GM06990 (cell line): ENCODE results near the gene NADK.

Experiments
- DNase-seq: peaks from one replicate; pipeline ENCODE4 v3.0.0-alpha.2; 2011; ENCODE audit not compliant: insufficient read length; ENCODE audit errors: extremely low read depth
- H3K27me3 ChIP-seq: replicated peaks from 2 replicates; pipeline ENCODE4 v1.6.0; 2011; ENCODE audit warnings: low read length; ENCODE audit not compliant: control insufficient read depth, insufficient read depth
- H3K36me3 ChIP-seq: 2 replicates; pipeline ENCODE4 v1.5.1; 2011; ENCODE audit warnings: low read length; ENCODE audit not compliant: control insufficient read depth, insufficient read depth
- H3K4me3 ChIP-seq: replicated peaks from 2 replicates; pipeline ENCODE4 v1.5.1; 2011; ENCODE audit warnings: low read depth, mild to moderate bottlenecking, control low read depth, low read length
- TF ChIP-seq, protein P1 (sequence below): IDR thresholded peaks from 2 replicates; pipeline ENCODE4 v1.5.1; 2011; ENCODE audit warnings: low read length, control low read depth, mild to moderate bottlenecking, inconsistent platforms; ENCODE audit not compliant: insufficient read depth, poor library complexity, severe bottlenecking

Gene NADK, protein sequence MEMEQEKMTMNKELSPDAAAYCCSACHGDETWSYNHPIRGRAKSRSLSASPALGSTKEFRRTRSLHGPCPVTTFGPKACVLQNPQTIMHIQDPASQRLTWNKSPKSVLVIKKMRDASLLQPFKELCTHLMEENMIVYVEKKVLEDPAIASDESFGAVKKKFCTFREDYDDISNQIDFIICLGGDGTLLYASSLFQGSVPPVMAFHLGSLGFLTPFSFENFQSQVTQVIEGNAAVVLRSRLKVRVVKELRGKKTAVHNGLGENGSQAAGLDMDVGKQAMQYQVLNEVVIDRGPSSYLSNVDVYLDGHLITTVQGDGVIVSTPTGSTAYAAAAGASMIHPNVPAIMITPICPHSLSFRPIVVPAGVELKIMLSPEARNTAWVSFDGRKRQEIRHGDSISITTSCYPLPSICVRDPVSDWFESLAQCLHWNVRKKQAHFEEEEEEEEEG

DNA sequence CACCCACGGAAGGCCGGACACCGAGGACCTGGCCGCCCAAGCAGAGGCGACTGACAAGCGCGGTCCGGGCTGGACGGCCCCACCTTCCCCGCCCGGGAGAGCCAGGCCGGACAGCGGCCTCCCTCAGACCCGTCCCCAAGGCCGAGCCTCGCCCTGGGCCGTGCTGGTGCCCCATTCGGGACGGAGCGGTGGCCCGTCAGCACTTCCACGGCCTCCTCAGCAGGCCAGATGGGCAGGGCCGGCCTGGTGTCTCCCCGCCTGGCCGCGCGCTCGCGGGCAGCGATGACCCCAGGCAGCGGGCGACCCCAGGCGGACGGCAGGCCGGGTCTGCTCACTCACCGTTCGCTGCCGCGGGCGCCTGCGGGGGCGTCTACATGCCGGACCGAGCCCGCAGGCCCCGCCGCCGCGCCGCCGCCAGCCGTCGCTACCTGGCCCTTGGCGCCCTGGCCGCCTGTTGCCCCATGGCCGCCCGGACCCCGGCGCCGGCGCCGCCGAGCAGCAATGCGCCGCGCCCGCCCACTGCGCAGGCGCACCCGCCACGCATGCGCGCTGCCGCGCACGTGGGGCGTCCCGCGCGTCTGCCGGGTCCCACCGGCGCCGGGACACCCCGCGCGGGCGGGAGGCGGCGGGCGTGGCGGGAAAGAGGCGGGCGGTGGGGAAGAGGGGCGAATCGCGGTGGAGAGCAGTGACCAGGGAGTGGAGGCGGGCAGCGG lies at the start of gene NADK:
TSS of gene NADK (minus strand) at position 521 of the 713 bp plus-strand sequence. CDS start 13,064 bp downstream, outside the sequence.
- TF ChIP-seq, protein P1, sequence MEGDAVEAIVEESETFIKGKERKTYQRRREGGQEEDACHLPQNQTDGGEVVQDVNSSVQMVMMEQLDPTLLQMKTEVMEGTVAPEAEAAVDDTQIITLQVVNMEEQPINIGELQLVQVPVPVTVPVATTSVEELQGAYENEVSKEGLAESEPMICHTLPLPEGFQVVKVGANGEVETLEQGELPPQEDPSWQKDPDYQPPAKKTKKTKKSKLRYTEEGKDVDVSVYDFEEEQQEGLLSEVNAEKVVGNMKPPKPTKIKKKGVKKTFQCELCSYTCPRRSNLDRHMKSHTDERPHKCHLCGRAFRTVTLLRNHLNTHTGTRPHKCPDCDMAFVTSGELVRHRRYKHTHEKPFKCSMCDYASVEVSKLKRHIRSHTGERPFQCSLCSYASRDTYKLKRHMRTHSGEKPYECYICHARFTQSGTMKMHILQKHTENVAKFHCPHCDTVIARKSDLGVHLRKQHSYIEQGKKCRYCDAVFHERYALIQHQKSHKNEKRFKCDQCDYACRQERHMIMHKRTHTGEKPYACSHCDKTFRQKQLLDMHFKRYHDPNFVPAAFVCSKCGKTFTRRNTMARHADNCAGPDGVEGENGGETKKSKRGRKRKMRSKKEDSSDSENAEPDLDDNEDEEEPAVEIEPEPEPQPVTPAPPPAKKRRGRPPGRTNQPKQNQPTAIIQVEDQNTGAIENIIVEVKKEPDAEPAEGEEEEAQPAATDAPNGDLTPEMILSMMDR: no peak
- DNase-seq: peak; percentile 88
- peak within 1 kb of the TSS; percentile 92 for H3K4me3 ChIP-seq
- H3K27me3 ChIP-seq: no peaks in the 10 kb centered on the region
- no peaks in the 10 kb centered on the region; the same call in 1 of the 2 replicates for H3K36me3 ChIP-seq

DNA sequence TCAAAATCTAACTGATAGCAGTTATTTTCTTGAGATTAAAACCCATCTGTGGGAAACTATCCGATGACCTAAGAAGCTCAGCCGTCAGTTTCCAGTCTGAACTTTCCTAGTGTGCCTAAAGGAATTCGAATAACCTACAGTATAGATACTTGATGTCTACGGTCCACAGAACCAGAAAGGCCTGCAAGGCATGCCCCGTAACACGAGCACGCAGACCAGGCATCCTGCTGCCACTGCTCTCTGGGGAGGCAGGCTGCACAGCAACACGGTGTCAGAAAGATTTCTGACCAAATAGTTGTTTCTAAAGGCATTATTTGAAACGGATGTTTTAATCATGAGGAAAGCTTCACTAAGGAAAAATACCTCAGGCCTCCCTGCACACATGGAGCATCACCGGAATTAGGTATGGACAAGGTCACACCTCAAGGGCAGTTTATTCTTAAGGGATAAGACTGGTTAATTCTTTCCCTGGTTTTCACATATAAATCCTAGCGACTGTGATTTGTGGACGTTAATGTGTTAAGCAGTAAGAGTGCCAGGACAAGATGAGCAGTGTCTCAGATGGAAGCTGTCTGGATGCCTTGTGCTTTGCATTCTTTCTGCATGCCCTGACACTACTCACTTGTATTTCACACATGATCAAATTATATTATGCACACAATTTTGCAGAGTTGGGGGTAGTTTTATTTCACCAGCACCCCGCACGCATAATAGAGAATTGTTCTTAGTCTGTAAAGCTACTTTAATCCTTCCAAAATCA lies 49.0 kb upstream of the NADK start:
- Histone ChIP-seq H3K27me3 (no peaks in the 10 kb centered on the region), H3K4me3 (no peak overlapping the region), H3K36me3 (peaks cover 15% of the 10 kb centered on the region)
- TF ChIP-seq, protein P1: no peak
- no peak for DNase-seq

DNA sequence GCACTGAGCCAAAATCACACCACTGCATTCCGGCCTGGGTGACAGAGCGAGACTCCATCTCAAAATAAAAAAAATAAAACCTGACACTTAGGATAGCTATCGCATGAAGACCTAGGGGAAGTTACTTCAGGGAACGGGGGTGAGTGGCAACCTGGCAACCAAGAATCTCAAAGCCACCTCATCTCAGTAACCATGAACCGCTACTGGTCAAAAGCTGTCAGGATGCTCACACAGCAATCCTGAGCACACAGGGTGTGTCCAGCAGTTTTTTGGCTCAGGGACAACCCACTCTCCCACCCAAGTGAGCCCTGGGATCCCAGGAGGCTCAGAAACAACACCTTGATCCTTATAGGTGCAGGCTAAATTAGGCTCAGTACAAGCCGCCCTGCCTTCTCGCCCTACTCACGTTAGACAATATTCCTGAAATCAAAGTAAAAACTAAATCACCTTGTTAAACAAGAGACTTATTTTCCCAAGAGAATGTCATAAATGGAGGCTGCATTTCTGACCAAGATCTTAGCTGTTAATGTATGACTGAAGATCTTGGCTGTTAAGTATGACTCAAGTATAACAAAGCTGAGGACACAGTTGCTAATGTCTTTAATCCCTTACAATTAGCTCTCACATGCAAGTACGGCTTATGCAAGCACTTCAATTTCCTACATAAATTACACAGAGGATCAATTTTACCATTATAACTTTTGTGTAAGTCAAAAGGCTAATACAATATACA lies 48.3 kb upstream of the NADK start:
- TF ChIP-seq, protein P1: no peak
- DNase-seq: no peak

DNA sequence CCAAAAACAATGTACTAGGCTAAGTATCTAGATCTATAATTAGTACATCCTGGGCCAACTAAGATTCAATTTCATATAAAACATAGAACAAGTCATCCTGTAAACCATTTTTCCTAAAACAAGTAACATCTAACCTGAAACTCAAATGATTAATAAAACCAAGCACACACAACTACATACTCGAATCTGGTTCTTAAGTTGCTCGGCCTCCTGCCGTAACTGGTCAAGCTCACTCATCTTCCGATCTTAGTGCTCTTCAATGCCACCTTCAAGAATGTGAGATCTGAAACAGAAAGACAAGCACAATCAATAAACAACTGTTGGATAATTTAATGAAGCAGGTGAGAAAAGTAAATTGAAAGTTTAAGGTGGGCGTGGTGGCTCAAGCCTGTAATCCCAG lies 46.9 kb upstream of the NADK start:
- TF ChIP-seq, protein P1: no peak
- H3K36me3 ChIP-seq: peaks cover 17% of the 10 kb centered on the region
- no peak for DNase-seq
- no peak overlapping the region for H3K4me3 ChIP-seq
- H3K27me3 ChIP-seq: no peaks in the 10 kb centered on the region

More for the DNA sequence above, 48.3 kb upstream of the NADK start:
- no peaks in the 10 kb centered on the region for H3K27me3 ChIP-seq
- no peak overlapping the region for H3K4me3 ChIP-seq
- peaks cover 19% of the 10 kb centered on the region for H3K36me3 ChIP-seq

DNA sequence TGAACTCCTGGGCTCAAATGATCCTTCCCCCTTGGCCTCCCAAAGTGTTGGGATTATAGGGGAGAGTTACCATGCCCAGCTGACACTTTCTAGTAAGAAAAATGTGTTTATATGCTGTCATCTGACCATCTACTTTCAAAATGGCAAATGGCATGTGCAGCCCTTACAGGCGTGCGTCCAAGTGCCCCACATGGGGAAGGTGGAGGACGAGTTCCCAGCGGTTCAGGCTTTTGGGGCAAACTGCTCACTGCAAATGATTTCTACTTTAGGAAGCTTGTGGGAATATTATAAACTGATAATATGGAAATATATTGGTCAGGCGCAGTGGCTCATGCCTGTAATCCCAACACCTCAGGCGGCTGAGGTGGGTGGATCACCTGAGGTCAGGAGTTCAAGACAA lies 41.5 kb upstream of the NADK start:
- Histone ChIP-seq H3K36me3 (peaks cover 22% of the 10 kb centered on the region), H3K4me3 (no peak overlapping the region), H3K27me3 (no peaks in the 10 kb centered on the region)
- no peak for DNase-seq
- TF ChIP-seq, protein P1: no peak
